PC-9 (cell line): ENCODE data around the gene ELAVL4.

Experiments used
- CTCF ChIP-seq: fragments of 200-600 bp; sonication (generic); conservative IDR thresholded peaks from 2 replicates; pipeline ENCODE4 v1.6.1; 2017; ENCODE audit warnings: mixed run types, antibody characterized with exemption, mild to moderate bottlenecking, moderate library complexity
- EZH2 ChIP-seq: fragments of 200-600 bp; sonication (generic); IDR thresholded peaks from 2 replicates; pipeline ENCODE4 v1.8.0; 2017; ENCODE audit warnings: antibody characterized with exemption, low read depth

- TF ChIP-seq CTCF: no peak
- TF ChIP-seq EZH2: no peak
Measured at GRCh38 chr1:50209749-50210148, 101.0 kb downstream of the ELAVL4 start.
